ENCODE data around the gene C4A. TPM values are rescaled to one million over a fixed set of nuclear protein-coding genes. Genes with fewer than 3 reads are reported as not detected.

Gene C4A
- total and polyA plus RNA-seq, 2 of the 13 experiments (the other 11 are each of a cell fraction or from before 2014, with no cell fraction given): 165 to 478 TPM

DNA sequence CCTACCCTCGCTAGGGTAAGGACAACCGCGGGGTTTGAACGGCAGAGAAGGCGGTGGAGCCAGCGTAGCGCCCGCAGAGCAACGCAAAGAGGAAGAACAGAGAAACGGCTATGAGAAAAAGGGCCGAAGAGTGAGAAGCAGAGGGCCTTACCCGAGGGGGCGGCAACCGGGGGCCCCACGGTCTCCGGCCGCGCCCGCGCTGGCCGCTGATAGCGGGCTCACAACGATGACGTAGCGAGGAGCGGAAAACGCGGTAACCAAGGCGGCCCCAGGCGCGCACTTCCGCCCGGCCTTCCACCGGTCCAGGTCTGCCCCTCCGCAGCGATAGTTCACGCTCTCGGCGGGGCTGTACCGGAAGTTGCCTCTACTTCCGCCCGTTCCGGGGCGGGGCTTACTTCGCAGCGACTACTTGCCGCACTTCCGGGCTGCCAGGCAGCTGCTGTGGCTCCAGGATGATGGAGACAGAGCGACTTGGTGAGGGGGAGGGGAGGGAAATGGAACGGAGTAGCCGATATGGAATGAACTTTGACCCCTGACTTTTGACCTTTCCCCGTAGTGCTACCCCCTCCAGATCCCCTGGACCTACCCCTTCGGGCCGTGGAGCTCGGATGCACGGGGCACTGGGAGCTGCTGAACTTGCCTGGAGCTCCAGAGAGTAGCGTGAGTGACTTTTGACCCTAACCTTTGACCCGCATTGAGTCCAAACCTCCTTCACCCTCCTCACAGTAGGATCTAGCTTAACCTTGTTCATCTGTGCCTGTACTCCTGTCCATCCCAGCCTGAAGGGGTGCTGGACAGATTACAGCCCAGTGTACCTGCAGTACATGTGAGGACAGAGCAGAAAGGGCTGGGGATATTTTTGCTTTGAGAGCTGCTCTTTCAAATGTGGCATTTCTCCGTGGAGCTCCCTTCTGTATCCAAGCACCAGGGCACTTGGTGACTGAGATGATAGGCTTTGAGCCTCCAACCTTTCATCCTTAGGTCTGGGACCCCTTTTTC lies 22.8 kb upstream of the C4A start, which contains the start of the genes NELFE and SKIC2 (continued):
- TF ChIP-seq PLSCR1 (CRISPR knock-in tag; IDR thresholded peaks at IDR 0.05; ENCODE audit: borderline replicate concordance) (no peak; the same call in 1 of the 2 replicates), ZMAT3 (CRISPR knock-in tag; conservative IDR thresholded peaks at IDR 0.05) (peak; percentile 69; the same call in 1 of the 2 replicates), THYN1 (CRISPR knock-in tag; IDR thresholded peaks at IDR 0.05; ENCODE audit: borderline replicate concordance, low read depth) (no peak), ZSCAN12 (CRISPR knock-in tag; IDR thresholded peaks at IDR 0.05) (peak; percentile 79; the same call in 1 of the 2 replicates), ZNF772 (CRISPR knock-in tag; IDR thresholded peaks at IDR 0.05) (peak; percentile 92; the same call in 1 of the 2 replicates), ZNF33B (CRISPR knock-in tag; IDR thresholded peaks at IDR 0.05) (no peak; the same call in 1 of the 2 replicates), NCOA5 (CRISPR knock-in tag; IDR thresholded peaks at IDR 0.05) (peak; percentile 9; the same call in 1 of the 2 replicates), KDM4B (CRISPR knock-in tag; IDR thresholded peaks at IDR 0.05) (peak; percentile 90), ZNF572 (CRISPR knock-in tag; IDR thresholded peaks at IDR 0.05) (peak; percentile 36; the same call in 1 of the 2 replicates), FIP1L1 (IDR thresholded peaks at IDR 0.05; ENCODE audit: borderline replicate concordance, insufficient read depth, low read depth, low read length) (no peak), STAG1 (CRISPR knock-in tag; IDR thresholded peaks at IDR 0.05) (no peak; the same call in 1 of the 2 replicates), ZNF543 (CRISPR knock-in tag; IDR thresholded peaks at IDR 0.05) (peak; percentile 6; the same call in 1 of the 2 replicates), HDAC6 (IDR thresholded peaks at IDR 0.05; ENCODE audit: low read depth, low read length) (no peak), SNAPC2 (CRISPR knock-in tag; IDR thresholded peaks at IDR 0.05) (no peak), ATF7 (IDR thresholded peaks at IDR 0.05) (peak; percentile 80), ATF7 (CRISPR knock-in tag; IDR thresholded peaks at IDR 0.05) (0 out of 2 replicates have a peak, but pooled peaks have one; percentile 37), THAP9 (CRISPR knock-in tag; IDR thresholded peaks at IDR 0.05; ENCODE audit: borderline replicate concordance) (peak; percentile 96), NR3C1 (CRISPR knock-in tag; IDR thresholded peaks at IDR 0.05) (no peak), YEATS2 (CRISPR knock-in tag; IDR thresholded peaks at IDR 0.05; ENCODE audit: borderline replicate concordance) (peak; percentile 99), ZBTB25 (CRISPR knock-in tag; IDR thresholded peaks at IDR 0.05) (peak; percentile 97), RAD21 (CRISPR knock-in tag; IDR thresholded peaks at IDR 0.05) (peak; percentile 64), ZNF629 (CRISPR knock-in tag; conservative IDR thresholded peaks at IDR 0.05) (peak; percentile 63), SP2 (CRISPR knock-in tag; IDR thresholded peaks at IDR 0.05) (peak; percentile 86)
- TF ChIP-seq, protein P1, sequence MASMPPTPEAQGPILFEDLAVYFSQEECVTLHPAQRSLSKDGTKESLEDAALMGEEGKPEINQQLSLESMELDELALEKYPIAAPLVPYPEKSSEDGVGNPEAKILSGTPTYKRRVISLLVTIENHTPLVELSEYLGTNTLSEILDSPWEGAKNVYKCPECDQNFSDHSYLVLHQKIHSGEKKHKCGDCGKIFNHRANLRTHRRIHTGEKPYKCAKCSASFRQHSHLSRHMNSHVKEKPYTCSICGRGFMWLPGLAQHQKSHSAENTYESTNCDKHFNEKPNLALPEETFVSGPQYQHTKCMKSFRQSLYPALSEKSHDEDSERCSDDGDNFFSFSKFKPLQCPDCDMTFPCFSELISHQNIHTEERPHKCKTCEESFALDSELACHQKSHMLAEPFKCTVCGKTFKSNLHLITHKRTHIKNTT (CRISPR knock-in tag; IDR thresholded peaks at IDR 0.05): no peak

All from HepG2 (cell line).